ENCODE results near the gene NCOA6.

Gene NCOA6

DNA sequence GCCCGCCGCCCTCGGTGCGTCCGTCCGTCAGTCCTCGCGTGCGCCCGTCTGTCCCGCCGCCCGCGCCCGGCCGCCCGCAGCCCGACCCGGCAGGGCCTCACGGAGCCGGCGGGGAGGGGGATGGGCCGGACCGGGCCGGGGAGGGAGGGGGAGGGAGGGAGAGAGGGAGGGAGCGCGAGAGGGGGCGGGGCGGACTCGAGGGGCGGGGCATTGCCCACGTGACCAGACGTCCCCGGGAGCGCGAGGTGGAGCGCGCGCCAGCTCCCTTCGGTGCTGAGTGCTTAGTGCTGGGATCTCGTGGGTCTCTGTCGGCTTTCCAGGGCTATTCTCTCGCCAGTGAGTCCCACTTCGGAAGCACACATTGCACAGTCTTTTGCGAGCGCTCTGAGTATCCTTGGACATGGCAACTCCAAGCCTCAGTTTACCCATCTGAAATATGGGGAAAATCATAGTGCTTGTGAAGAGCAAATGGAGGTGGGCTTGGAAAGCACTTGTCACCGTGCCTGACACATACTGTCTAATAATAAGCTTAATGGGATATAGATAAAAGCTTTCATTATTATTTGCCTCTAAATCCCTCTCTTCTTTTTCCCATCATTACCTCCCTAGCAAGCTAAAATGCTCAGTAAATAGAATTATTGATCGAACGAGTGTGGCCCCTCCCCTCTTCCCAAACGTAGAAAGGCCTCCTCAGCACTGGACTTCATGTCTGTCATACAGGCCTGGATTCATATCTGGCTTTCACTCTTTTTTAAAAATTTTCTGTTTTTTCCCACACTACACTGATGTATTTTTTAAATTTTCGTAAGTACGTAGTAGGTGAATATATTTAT, at the start of gene NCOA6:
Gene NCOA6, minus strand, starts transcription at position 122 of the 833 bp plus-strand sequence. CDS start 43,296 bp downstream, outside the sequence.
- peak; percentile 65 for DNase-seq (ENCODE audit: low spot score)
- Mint-ChIP-seq H3K9me3 (no peaks in the 10 kb centered on the region), H3K4me3 (peak within 1 kb of the TSS; percentile 97), H3K27me3 (ENCODE audit: low read depth) (peaks cover 8% of the 10 kb centered on the region), H3K4me1 (ENCODE audit: low read depth) (peaks cover 26% of the 10 kb centered on the region), H3K27ac (peak within 1 kb of the TSS; percentile 95), H3K36me3 (ENCODE audit: low read depth) (peaks cover 2% of the 10 kb centered on the region)

DNA sequence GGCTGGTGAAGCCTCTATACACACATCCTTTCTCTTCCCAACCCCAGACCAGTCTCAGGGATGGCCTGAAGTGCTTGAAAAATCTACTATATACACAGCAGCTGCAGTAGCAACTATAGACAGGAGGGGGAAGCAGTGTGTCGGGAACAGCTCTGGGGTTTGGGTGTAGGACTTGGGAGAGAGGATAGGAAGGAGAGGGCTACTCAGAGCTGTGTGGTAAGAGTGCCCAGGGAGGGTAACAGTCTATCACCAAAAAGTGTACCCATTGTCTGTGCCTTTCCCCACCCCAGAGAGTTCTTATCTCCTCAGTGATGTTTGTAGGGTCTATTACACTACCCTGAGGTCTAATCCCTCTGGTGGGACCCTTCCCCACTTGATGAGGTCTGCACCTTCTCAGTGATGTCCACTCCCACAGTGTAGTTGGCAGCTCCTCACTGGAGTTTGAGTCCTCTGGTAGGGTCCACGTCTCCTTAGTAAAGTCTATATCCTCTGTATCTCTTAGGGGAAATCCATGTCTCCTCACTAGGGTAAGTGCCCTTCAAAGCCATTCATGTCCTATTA, 48.7 kb upstream of the NCOA6 start:
- peak; percentile 63 for DNase-seq (ENCODE audit: low spot score)
- Mint-ChIP-seq H3K4me3 (peak overlapping the region; percentile 92), H3K36me3 (ENCODE audit: low read depth) (peaks cover 2% of the 10 kb centered on the region), H3K4me1 (ENCODE audit: low read depth) (peaks cover 59% of the 10 kb centered on the region), H3K27ac (peak overlapping the region; percentile 42), H3K9me3 (no peaks in the 10 kb centered on the region), H3K27me3 (ENCODE audit: low read depth) (no peaks in the 10 kb centered on the region)

DNA sequence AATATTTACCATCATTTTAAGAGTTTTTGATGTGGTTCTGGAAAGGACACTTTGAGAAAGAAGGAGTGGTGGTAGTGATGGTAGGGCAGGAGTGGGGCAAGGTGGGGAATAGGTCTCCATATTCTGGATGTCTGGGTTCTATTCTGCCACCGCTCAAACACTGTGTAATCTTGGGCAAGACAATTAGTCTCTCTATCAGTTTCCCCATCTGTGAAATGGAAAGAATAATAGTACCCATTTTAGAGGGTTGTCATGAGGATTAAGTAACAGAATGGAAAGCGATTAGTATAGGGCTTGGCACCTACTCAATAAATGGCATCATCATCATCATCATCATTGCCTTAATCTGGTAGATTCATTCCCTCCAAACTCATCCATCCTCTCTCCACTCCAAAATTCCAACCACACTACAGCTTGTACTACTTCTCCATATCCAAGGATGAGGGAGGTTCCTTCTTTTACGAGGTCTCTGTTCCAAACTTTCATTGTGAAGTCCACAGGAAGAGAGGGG, 48.2 kb upstream of the NCOA6 start:
- Mint-ChIP-seq H3K36me3 (ENCODE audit: low read depth) (no peaks in the 10 kb centered on the region), H3K27ac (peak overlapping the region; percentile 70), H3K4me3 (peak overlapping the region; percentile 92), H3K4me1 (ENCODE audit: low read depth) (peaks cover 57% of the 10 kb centered on the region), H3K9me3 (no peaks in the 10 kb centered on the region), H3K27me3 (ENCODE audit: low read depth) (no peaks in the 10 kb centered on the region)
- DNase-seq (ENCODE audit: low spot score) = no peak

DNA sequence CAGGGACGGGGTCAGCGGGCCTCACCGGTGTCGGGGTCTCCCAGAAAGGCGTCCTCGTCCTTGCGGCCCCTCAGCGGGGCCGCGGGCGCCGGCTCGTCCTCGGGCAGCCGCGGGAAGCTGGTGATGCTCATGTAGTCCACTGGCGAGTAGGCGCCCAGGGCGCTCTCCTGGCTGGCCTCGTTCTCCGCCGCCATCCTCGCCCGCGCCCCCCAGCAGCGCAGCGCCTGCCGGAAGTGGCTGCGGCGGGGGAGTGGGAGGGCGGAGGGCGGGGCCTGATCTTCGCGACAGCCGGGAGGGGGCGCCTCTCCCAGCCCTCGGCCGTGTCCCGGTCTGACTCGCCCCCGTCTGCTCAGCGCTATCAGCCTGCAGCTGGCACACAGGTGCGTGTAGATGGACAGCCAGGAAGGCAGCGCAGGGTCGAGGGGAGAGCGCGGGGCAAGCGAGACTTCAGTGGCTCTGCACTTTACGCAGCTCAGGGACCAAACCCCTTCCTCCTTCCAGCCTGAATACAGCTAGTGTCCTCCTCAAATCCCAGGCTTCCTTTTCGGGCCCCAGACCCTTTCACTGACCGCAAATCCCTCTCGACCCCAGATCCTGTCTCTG, 47.3 kb upstream of the NCOA6 start, which contains the start of gene GGT7:
Gene GGT7, minus strand, starts transcription at position 235 of the 603 bp plus-strand sequence. Its CDS starts 41 bp downstream, at position 194.
- no peaks in the 10 kb centered on the region for H3K27me3 Mint-ChIP-seq (ENCODE audit: low read depth)
- H3K4me1 Mint-ChIP-seq (ENCODE audit: low read depth) = peaks cover 50% of the 10 kb centered on the region
- H3K4me3 Mint-ChIP-seq = peak within 1 kb of the TSS; percentile 92
- peak within 1 kb of the TSS; percentile 70 for H3K27ac Mint-ChIP-seq
- H3K9me3 Mint-ChIP-seq = no peaks in the 10 kb centered on the region
- DNase-seq (ENCODE audit: low spot score) = peak; percentile 84
- H3K36me3 Mint-ChIP-seq (ENCODE audit: low read depth) = no peaks in the 10 kb centered on the region

DNA sequence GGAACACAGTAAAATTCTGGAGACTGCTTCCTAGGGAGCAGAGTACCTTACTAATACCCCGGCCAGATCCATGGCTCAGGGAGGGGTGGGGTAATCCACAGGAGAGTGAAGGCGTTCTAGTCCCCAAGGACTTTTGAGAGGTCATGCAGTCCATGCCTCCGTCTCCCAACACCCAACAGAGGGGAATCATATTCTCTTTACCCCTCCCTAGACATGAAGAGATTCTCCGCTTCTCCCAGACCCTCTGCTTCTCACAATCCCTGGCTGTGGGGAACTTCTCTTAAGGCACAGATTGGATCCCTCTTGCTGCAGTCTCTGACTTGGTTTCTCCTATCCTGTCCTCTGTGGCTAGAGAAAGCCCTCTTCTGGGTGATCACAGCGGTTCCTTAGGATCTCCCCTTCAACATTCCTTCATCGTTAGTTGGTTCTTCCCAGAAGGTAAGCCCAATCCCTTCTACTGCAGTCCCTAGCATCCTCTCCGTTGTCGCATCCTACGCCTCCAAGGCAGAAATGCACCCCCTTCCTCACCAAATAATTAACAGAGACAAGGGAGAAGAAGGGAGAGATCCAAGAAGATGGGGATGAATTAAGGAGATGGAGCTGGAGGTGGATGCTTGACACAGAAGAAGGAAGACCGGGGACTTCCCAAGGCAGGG, 46.6 kb upstream of the NCOA6 start:
- peaks cover 47% of the 10 kb centered on the region for H3K4me1 Mint-ChIP-seq (ENCODE audit: low read depth)
- peak overlapping the region; percentile 76 for H3K4me3 Mint-ChIP-seq
- peak overlapping the region; percentile 55 for H3K27ac Mint-ChIP-seq
- H3K27me3 Mint-ChIP-seq (ENCODE audit: low read depth) = no peaks in the 10 kb centered on the region
- H3K9me3 Mint-ChIP-seq = no peaks in the 10 kb centered on the region
- no peaks in the 10 kb centered on the region for H3K36me3 Mint-ChIP-seq (ENCODE audit: low read depth)
- DNase-seq (ENCODE audit: low spot score) = no peak

DNA sequence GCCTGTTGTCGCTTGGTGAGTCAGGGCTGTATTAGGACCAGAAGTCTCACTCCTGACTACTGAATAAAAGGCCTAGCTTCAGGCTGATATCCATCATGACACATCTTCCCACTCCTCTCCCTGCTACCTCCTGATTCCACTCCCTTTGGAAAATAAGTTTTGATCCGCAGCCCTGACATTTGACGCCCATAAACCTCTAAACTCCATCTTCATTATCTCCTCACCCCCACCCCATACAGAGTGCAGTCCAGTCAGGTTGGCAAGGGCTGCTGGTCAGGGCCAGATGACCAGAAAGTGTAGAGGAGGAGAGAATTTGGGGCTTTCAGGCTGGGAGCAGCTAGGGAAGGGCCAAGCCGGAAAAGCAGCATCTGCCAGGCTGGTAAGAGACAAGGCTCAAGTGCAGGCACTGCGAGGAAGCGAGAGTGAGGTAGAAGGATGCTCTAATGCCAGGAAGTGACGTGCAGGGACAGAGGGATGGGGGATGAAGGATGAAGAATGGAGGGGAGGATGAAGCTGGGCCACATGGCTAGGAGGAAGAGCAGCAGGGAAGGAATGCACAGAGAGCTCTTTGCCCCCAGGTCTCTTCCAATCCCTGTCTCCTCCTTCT, 46.0 kb upstream of the NCOA6 start:
- no peaks in the 10 kb centered on the region for H3K36me3 Mint-ChIP-seq (ENCODE audit: low read depth)
- peaks cover 45% of the 10 kb centered on the region for H3K4me1 Mint-ChIP-seq (ENCODE audit: low read depth)
- DNase-seq (ENCODE audit: low spot score) = no peak
- H3K27ac Mint-ChIP-seq = no peak overlapping the region
- no peaks in the 10 kb centered on the region for H3K9me3 Mint-ChIP-seq
- no peaks in the 10 kb centered on the region for H3K27me3 Mint-ChIP-seq (ENCODE audit: low read depth)
- H3K4me3 Mint-ChIP-seq = peak overlapping the region; percentile 76

DNA sequence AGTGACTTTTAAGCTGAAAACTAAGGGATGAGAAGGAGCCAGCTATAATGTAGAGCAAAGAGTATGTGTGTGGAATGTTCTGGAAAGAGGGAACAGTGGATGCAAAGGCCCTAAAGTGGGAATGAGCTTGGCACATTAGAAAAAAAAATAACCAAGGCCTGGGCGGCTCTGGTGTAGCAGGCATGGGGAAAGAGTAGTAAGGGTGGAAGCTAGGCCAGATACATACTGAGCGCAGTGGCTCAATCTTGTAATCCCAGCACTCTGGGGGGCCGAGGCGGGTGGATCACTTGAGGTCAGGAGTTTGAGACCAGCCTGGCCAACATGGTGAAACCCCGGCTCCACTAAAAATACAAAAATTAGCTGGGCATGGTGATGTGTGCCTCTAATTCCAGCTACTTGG, 38.8 kb upstream of the NCOA6 start:
- Mint-ChIP-seq H3K27me3 (ENCODE audit: low read depth) (no peaks in the 10 kb centered on the region), H3K4me1 (ENCODE audit: low read depth) (no peaks in the 10 kb centered on the region), H3K27ac (peak overlapping the region; percentile 5)

DNA sequence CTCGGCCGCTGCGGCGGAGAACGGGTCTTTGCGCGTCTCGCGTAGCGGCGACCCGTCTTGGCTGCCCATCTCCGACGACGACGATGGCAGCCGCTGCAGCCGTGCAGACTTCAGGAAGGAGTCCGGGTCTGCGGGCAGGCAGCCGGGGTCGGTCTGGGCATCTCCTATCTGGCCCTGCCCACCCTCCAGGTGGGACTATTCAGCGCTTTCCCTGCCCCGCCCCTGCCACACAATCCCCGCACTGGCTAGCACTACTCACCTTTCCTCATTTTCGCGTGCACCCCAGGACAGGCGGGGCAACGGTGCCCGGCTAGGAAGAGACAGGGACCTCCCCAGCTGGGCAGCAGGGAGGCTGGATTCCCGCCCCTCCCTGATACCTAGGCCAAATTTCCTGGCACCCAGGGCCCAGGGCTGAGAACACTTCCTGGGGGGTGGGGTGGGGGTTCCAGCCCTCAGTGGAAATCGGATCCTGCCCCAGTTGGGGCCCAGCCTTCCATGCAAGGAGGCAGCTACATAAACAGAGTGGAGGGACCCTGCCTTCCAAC, 38.0 kb upstream of the NCOA6 start:
- H3K4me1 Mint-ChIP-seq (ENCODE audit: low read depth) = no peaks in the 10 kb centered on the region
- no peak overlapping the region for H3K4me3 Mint-ChIP-seq
- no peaks in the 10 kb centered on the region for H3K9me3 Mint-ChIP-seq
- H3K27me3 Mint-ChIP-seq (ENCODE audit: low read depth) = no peaks in the 10 kb centered on the region
- H3K27ac Mint-ChIP-seq = no peak overlapping the region
- H3K36me3 Mint-ChIP-seq (ENCODE audit: low read depth) = peaks cover 3% of the 10 kb centered on the region
- no peak for DNase-seq (ENCODE audit: low spot score)

More for the DNA sequence above, 38.8 kb upstream of the NCOA6 start:
- no peak overlapping the region for H3K4me3 Mint-ChIP-seq
- H3K9me3 Mint-ChIP-seq = no peaks in the 10 kb centered on the region
- peaks cover 3% of the 10 kb centered on the region for H3K36me3 Mint-ChIP-seq (ENCODE audit: low read depth)
- no peak for DNase-seq (ENCODE audit: low spot score)

DNA sequence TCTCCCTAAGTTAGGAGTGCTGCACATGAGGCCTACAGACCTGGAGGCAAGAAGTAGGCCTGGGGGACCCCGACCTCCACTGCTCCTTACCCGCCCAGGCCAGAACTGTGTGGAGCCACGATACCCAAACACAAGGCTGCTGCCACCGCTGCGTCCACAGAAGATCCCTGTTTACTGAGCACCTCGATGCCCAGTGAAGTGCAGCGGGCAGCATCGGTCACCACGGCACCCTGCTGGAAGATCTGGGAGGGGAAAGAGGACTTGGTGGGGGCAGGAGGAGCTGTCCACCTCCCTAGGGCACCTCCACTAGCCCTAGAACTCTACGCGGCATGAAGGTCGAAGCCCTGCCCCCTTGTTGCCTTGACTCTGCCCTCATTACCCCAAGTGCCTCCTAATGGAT, 37.3 kb upstream of the NCOA6 start:
- H3K4me3 Mint-ChIP-seq = no peak overlapping the region
- H3K4me1 Mint-ChIP-seq (ENCODE audit: low read depth) = no peaks in the 10 kb centered on the region
- H3K27me3 Mint-ChIP-seq (ENCODE audit: low read depth) = no peaks in the 10 kb centered on the region
- H3K9me3 Mint-ChIP-seq = no peaks in the 10 kb centered on the region
- H3K27ac Mint-ChIP-seq = no peak overlapping the region
- DNase-seq (ENCODE audit: low spot score) = no peak
- H3K36me3 Mint-ChIP-seq (ENCODE audit: low read depth) = peaks cover 3% of the 10 kb centered on the region

DNA sequence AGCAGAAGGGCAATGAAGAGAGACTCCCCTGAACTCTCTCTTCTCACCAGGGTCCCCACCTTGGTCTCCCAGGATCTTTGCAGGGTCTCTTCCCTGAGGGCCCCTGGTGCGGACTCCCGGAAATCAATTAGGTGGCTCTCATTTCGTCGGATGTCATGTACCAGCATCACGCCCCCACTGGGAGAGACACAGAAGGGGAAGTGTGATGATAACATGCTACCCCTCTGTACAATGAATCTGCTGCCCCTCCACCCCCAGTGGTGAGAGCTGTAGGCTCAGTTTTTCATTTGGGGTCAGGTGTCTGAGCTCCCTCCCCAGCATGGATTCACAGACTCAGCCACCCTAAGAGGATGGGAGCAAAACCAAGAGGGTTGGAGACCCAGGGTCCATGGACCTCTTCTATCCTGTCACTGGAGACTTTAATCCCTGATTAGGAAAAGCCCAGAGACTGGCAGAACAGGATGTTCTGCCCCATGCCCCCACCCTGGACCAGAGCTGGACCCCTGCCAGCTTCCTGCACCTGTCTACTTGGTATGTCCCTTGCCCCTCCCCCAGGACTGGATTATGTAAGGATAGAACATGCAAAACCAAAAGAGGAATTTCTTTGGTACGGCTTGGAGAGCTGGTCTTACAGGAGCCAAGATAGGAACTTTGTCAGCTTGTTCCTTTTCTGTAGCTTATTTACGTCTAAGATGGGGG, 36.1 kb upstream of the NCOA6 start:
- H3K36me3 Mint-ChIP-seq (ENCODE audit: low read depth) = peaks cover 3% of the 10 kb centered on the region
- no peaks in the 10 kb centered on the region for H3K9me3 Mint-ChIP-seq
- no peak overlapping the region for H3K27ac Mint-ChIP-seq
- no peaks in the 10 kb centered on the region for H3K27me3 Mint-ChIP-seq (ENCODE audit: low read depth)
- H3K4me3 Mint-ChIP-seq = no peak overlapping the region
- no peaks in the 10 kb centered on the region for H3K4me1 Mint-ChIP-seq (ENCODE audit: low read depth)
- DNase-seq (ENCODE audit: low spot score) = no peak

DNA sequence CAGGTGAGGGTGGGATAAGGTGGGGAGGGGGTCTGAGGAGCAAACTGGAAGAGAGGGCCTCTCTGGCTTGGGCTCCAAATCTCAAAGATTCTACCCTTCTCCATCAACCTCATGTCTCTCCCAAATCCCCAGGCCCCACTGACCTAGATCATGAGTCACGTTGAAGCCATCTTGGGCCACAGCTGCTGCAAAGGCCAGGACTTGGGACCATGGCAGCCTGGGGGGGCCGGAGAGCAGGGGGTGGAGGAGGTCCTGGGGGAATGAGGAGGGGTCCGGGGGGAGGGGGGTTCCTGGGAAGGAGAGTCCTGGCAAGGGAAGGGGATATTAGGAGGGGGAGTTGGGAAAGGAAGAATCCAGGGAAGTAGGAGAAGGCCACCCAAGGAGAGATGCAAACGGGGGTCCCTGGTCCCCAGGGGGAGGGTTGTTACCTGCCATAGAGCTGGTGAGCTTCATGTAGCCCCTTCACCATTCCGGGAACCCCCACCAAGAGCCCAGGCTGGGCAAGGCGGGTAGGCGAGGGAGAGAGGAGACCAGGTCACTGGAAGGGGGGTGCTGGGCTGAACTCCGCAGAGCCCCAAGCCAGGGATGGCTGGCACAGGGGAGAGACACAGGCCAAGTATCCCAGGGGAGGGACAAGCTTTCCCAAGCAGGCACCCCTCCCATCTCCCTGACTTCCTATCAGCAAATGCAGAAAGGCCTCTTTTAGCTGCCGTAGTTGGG, 34.5 kb upstream of the NCOA6 start:
- Mint-ChIP-seq H3K4me1 (ENCODE audit: low read depth) (no peaks in the 10 kb centered on the region), H3K9me3 (no peaks in the 10 kb centered on the region), H3K27ac (no peak overlapping the region), H3K4me3 (no peak overlapping the region), H3K36me3 (ENCODE audit: low read depth) (peaks cover 3% of the 10 kb centered on the region), H3K27me3 (ENCODE audit: low read depth) (no peaks in the 10 kb centered on the region)
- DNase-seq (ENCODE audit: low spot score) = no peak

DNA sequence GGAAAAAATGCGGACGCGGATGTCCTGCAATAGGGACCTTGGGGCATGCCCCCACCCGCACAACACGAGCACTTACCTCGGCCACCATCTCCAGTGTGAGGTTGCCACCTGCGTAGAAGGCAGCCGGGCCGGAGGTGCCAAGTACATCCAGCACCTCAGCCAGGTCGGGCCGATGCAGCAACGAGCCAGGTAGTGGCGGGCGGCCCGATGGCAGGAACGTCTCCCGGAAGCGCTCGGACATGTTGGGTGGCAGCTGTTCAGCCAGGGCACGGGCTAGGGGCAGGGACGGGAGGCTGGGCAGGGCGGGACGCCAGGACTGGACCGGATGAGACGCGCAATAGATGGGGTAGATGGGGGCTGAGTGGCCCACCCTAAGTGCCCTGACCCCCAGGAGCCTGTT, 33.9 kb upstream of the NCOA6 start:
- Mint-ChIP-seq H3K4me3 (no peak overlapping the region), H3K9me3 (no peaks in the 10 kb centered on the region), H3K27ac (no peak overlapping the region), H3K27me3 (ENCODE audit: low read depth) (no peaks in the 10 kb centered on the region), H3K36me3 (ENCODE audit: low read depth) (peaks cover 3% of the 10 kb centered on the region), H3K4me1 (ENCODE audit: low read depth) (no peaks in the 10 kb centered on the region)
- DNase-seq (ENCODE audit: low spot score) = no peak

All from T-helper 2 cell treated with Interferon-gamma antibody and Interleukin-4, amounts not matched to agents 5 μg/mL and 100 μg/mL, for 36 hours (primary cell).